LHCN-M2 (cell line): ENCODE data around the gene DCHS1. TPM values are rescaled to one million over a fixed set of nuclear protein-coding genes. Genes with fewer than 3 reads are reported as not detected.

Experiments used
- DNase-seq: peaks from one replicate; pipeline ENCODE4 v3.0.0-alpha.2; 2012; ENCODE audit warnings: low read depth
- total RNA-seq: library from RNA; depleted of rRNA; stranded (reverse); fragments of >200 nt; gene quantifications from 2 replicates; pipeline ENCODE4 v1.2.3, GENCODE V29; 2014

The DCHS1 gene
- total RNA-seq, 1 experiment from 2014 or later: 2.6 TPM

DNA sequence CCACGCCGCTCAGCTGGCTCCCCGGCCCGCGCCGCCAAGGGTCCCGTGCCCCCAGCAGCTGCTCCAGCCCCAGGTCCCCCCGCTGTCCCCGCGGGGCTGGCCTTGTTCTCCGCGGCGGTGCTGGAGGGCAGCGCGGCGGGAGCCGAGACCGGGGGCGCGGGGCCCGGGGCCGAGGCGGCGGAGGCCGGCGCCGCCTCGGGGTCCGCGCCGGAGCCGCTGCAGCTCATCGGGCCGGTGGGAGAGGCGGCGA lies 43.7 kb downstream of the DCHS1 start:
- DNase-seq: no peak

DNA sequence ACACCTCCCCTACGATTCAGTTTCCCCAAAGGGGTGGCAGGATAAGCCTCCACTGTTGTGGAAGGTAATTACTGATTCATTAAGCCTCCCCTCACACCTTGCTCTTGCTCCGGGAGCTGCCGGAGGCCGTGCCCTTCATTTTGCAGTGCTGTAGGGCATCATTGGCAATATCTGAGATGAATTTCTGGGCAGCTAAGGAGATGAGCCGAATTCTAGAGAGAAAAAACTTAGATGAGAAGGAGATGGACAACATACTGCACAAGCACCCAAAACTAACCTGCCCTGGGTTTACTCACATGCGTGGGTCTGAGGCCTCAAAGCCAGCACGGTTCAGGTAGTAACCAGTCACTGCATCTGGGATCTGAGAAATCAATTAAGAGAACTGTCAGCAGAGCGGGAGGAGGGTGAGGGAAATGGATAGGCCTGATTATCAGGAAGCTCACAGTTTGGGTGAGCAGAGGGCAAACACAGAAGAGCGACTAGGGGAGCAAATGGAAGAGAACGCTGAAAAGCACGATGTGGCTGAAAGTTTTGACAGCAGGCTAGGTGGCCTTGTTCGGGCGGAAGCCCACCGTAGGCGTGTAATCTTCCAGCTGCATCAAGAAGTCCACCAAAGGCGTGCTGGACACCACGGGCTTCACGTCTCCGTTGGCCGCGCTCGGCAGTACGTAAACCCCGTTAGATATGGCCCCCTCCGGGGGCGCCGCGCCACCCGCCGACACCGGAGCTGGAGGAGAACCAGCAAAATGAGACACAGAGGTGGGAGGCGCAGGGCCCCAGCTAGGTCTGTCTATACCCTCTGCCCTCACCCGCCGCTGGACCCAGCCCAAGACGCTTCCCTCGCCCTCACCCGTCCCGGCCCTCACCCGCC lies 44.3 kb downstream of the DCHS1 start:
- peak; percentile 19 for DNase-seq

DNA sequence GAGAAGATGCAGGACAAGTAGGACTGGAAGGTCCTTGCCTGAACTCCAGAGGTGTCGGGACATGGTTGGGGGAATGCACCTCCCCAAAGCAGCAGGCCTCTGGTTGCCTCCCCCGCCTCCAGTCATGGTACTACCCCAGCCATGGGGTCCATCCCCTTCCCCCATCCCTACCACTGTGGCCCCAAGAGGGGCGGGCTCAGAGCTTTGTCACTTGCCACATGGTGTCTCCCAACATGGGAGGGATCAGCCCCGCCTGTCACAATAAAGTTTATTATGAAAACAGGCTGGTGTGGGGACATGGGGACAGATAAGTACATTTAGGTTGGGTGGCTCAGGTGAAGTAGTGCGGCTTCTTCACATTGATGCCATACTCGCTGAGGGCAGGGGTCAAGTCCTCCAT lies 45.0 kb downstream of the DCHS1 start:
- DNase-seq: no peak

DNA sequence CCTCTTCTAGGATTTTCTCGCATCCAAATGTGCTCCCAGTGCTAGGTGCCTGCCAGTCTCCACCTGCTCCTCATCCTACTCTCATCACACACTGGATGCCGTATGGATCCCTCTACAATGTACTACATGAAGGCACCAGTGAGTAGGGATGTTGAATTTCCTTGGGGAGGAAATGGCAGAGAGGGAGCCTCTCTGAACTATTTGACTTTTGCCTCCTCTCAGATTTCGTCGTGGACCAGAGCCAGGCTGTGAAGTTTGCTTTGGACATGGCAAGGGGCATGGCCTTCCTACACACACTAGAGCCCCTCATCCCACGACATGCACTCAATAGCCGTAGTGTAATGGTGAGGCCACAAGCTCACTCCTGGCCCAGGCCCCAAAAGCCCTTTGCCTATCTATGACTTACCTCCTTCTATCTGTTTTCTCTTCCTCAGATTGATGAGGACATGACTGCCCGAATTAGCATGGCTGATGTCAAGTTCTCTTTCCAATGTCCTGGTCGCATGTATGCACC lies 46.0 kb downstream of the DCHS1 start:
- DNase-seq: no peak

DNA sequence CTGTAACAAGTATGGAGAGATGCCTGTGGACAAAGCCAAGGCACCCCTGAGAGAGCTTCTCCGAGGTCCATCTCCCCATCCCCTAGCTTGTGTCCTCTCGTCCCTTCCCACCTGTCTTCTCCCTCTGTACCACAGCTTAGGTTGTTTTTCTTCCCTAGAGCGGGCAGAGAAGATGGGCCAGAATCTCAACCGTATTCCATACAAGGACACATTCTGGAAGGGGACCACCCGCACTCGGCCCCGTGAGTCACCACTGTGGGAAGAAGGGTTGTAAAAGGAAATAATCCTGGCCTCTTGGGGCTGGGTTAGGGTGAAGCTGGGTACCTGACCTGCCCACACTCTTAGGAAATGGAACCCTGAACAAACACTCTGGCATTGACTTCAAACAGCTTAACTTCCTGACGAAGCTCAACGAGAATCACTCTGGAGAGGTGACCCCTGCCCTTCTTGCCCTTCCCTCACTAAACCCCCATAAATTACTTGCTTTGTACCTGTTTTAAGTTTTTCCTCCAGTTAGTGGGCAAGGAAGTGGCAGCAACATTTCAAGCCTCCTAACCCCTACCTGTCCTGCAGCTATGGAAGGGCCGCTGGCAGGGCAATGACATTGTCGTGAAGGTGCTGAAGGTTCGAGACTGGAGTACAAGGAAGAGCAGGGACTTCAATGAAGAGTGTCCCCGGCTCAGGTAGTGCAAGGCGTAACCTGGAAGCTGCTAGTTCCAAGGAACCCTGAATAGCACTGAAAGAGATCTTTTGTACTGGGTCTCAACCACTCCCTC lies 46.7 kb downstream of the DCHS1 start:
- DNase-seq: peak; percentile 11

DNA sequence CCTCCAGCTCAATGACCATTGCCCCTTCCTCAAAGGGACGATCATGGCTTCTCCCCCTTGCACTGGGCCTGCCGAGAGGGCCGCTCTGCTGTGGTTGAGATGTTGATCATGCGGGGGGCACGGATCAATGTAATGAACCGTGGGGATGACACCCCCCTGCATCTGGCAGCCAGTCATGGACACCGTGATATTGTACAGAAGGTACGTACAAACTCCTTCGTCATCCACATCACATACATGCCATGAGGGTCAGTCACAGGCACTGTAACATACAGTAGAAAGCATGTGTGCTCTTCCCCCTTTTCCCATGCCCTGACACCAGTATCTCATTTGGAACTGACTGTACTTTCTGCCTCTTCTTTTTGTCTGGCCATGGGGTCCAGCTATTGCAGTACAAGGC lies 47.6 kb downstream of the DCHS1 start:
- no peak for DNase-seq

DNA sequence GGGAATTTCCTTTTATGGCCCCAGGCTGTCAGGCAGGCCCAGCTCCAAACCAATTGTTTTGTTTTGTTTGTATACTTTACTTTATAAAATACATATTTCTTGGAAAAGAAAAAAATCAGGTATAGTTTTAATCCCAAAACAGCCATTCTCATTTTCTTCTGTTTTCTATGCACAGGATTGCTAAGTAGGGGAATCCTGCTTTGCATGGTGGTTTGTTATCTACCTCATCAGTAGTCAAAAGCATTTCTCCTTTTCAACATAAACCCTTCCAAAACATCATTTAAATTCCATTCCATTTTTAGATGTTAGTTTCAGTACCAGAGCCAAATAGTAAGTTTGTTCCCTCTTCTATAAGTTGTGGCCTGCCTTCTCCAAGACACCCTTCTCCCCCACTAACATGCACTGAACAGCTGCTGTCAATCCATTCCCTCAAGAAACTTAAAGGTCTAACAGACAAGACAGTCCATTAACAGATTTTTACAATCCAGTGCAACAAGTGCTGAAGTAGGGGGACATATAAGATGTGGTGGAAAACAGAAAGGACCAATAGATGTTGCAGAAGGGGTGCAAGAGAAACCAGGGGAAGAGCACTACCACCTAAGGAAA lies 48.3 kb downstream of the DCHS1 start:
- peak; percentile 26 for DNase-seq

DNA sequence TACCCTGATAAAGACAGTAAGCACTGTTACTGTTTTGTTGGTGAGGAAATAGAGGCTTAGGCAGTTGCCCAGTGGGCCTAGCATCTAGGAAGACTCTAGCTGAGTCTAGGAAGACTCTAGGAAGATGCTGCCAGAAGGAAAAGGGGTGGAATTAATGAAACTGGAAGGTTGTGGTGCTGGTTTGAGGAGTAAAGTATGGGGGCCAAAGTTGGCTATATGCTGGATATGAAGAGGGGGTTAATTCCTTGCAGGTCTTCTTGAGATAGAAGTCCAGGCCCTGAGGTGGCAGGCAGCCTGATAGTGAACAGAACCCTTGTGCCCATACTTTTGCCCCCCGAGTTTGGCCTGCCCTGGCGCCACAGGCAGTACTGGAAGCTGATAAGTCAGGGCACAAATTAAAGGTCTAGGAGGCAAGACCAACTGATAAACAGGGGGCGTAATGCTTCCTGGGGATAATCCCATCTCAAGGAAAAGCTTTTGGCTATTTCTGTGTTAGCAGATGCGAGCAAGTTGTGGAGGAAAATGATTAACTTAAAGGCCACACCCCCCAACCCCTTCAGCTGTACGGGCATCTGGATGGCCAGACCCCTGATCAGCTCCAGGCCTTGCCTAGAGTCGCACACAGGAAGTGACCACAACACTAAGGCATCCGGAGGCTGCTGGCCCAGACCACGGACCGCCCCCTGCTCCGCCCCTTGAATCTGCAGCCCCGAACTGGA lies 49.0 kb downstream of the DCHS1 start:
- peak; percentile 90 for DNase-seq

DNA sequence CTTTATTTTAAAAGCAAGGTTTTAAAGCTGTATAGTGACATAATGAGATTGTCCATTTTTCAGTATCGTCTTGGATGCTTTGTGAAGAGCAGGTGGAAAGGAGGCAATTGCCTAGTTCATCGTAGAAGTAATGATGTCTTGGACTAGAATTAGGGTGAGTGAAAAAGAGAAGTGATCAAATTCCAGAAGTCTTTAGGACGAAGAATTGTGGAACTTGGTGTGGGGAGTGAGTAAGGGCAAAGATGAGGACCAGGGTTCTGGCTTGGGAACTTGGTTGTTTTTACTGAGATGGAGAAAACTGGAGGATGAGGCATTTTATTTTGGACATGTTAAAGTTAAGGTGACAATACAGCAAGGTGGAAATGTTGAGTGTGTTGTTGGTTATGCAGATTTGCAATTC lies 50.8 kb downstream of the DCHS1 start:
- no peak for DNase-seq

DNA sequence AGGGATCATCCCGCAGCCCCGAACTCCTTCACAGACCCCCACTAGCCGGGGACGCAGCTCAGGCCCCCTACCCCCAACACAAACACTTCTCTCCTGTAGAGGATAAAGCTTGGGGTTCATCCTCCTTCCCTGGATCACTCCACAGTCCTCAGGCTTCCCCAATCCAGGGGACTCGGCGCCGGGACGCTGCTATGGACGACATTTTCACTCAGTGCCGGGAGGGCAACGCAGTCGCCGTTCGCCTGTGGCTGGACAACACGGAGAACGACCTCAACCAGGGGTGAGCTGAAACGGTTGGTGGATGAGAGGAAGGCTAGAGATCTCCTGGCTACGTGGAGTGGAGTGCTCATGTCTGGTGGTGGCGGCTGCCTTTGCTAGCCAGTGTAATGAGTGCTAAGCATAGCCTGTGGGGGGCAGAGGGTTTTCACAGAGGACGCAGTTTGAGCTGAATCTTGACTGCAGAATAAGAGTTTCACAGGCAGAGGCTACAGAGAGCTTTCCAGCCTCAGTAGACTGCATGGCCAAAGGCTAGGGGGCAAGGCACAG lies 51.5 kb downstream of the DCHS1 start:
- DNase-seq: peak; percentile 66

DNA sequence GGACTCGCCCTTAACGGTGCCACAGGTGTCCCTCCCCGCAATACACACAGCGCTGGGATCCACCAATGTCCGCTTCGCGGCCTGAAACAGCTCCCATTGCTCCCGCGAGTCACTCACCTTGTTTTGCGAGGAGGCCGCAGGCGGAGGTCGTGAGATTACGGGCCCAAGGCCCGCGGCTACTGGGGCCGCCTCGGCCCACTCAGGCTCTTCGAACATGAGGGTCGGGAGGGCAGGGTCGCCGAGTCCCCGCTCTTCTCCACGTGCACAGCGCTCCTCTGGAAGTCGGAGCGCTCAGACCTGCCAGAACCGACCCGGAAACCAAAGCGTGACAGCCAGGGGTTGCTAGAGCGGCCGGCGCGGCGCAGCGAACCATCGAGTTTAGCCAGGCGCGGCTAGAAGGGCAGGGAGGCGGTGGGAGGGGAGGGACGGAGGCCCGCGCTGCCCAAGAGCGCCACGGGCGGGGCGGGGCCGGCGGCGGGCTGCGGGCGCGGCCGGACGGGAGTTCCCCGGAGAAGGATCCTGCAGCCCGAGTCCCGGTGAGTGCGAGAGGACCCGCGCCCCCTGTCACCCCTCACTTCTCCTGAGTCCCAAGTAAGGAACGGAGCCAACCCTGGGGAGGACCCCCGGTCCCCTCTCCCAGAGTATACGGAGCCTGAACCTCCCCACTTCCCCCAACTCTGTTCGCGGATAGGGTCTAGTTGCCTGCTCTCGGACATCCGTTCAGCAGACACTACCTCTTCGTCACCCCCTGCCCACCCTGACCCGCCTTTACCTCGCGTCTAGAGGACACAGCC lies 52.1 kb downstream of the DCHS1 start, which contains the start of the genes ILK and RRP8:
Gene ILK, plus strand, starts transcription at position 488 of the 794 bp plus-strand sequence. CDS start 498 bp downstream, outside the sequence.
Gene RRP8, minus strand, starts transcription at position 330 of the 794 bp plus-strand sequence. Its CDS starts 114 bp downstream, at position 216.
- DNase-seq: peak; percentile 84

DNA sequence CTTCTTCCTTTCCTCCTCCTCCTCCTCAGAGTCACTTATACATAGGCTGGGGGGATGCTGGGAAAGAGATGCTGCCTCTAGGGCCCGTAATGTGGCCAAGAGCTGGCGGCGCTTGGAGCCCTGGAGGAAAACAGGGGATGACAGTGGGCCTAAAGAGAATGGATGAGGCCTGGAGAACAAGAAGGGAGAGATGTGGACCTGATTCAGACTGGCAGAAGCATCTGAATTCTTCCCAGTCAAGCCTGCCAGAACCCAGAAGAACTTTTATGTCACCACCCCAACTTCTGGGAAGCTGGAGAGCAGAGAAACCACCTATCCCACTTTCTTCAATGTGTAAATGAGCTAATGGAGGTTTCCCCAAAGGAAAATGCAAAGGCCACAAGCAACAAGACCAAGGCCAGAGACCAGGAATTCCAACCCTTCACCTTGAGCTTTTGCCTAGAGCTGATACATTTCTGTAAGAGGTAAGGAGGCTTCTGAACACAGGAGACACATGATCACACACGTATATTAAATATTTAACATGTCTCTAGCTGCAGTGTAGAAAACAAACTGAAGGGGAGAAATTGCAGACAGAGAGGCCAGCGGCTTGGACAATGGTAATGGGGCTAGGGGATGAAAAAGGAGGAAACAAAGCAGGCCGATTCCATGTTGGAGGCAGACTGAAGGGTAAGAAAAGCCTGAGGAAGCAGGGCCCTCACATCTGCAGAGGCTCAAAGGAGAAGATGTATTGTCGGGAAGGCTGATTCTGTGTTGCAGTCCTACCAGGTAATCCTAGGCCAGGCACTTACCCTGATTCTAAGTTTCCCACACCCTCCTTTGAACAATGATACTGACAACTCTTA lies 53.3 kb downstream of the DCHS1 start:
- no peak for DNase-seq

DNA sequence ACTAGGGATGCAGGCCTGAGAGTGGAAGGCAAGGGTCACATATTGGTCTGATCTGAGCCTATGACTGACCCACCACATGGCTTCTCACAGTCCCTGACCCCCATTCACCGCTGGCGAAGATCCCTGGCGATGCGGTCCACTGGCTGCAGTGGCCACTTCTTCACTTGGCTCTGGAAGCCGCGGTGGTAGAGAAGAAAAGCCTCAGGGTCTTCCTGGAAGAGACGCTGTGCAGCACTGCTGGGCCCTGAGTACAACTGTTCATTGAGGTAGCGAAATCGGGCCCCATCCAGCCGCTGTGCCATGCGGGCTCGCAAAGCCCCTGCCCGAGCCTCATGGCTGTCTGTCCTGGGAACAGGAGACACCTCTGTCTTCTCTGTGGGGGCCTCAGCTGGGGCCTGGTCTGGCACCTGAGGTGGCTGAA lies 54.6 kb downstream of the DCHS1 start:
- no peak for DNase-seq

DNA sequence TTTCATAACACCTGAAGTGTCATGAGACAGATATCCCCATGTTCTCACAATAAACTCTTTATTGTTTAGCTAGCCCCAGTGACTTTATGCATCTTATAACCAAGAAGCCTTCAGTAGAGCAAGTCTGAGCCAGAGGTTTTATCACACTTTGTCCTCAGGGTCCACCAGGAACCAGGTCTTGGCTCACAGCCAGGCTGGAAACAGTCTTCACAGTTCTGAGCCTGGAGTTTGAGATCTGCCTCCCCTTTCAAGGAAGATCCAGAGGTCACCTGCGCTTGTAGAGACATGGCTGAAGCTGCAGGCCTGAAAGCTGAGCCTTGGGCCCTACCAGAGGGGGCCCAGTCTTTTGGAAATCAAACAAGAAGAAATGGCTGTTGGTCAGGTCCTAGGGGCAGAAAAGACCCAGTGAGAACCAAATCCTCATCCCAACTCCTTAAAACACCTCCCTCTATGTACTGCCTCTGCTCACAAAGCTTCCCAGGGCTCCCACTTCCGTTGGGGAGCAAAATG lies 55.7 kb downstream of the DCHS1 start:
- no peak for DNase-seq

DNA sequence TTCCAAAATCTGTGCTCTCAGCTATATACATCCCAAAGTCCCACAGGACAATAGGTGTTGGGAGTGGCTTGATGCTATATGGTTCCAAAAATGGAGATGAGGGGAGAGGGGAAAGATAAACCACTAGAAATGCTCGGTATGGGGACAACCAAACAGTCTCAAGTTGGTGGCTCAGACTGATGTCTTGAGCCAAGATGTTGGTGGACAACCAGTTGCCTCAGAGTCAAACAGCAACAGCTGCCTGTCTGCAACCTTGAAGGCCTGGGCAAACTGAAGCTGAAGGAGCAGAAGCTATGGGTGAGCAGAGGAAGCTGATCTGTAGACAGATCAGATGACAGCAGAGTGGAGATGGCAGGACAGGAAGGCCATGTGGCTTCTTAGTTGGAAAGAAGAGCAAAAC lies 56.2 kb downstream of the DCHS1 start:
- DNase-seq: no peak

DNA sequence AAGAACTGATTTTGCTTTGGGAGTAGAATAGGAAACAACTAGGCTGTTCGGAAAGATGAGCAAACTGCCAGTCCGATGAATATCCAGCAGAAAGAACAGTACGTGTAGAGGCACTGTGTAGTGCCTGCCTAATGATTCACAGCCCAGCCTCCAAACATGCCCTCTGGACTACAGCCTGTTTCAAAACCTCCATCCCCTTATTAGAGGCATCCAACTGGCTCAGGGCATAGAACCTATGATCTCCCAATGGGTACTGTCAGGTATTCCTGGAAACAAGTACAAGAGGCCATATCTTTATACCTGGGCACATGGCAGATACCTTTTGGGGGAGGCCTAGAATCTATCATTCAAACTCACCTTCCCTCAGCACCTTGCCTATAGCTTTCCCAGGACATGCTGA lies 57.1 kb downstream of the DCHS1 start:
- no peak for DNase-seq

DNA sequence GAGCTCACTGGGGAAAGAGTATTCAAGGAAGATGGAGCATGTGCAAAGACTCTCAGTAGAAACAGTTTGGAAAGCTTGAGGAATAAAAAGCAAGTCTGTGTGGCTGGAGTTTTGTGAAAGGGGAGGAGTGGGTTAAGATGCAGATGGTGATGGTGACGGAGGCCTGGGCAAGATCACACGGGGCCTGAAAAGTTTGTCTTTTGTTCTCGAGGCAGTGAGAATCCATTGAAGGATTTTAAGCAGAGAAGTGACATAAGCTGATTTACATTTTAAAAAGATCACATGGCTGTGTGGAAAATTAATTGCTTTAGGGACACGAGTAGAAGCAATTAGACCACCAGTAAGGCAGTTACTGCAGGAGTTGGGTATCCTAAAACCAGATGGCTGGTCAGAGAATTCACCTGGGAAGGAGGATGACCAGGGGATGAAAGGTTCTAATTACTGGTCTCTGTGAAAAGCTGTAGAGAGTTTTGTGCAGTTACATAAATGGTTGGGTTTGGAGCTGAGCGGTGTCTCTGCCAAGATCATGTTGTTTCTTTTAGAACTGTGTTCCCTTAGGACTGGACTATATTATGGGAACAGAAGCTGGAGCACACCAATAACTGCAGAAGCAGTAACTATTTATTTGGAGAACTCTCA lies 59.3 kb downstream of the DCHS1 start:
- DNase-seq: no peak

DNA sequence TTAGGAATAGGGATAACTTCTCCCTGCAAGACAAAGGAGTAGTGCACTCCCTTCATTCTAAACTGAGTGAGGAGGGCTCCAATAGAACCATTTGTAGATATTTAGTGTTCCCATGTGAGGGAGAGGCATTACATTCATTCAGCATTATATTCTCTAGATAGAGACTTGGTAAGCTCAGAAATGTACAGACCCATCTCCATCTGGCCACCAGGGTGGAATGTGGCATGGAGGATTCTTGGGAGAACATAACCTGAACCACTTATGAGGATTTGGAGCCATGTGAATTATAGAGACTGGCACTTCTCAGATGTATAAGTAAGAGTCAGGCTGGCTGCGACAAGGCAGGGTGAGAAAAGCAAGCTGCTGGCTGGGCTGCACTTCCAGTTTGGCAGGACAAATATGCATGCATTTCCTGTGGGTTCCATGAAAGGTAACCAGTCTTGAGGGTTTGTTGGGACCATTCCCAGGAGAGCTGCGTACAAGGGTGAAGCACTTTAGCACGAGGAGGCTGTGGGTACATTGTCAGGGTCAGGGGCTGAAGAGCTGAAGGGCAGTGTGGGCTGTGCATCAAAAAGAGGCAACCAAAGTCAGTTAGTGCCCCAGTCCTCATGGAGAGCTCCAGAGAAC lies 61.4 kb downstream of the DCHS1 start:
- no peak for DNase-seq
